IPS-15b (cell line): ENCODE data around the gene NPBWR2.
"Not testable (repeated sequence)": the region's sequence is repeated elsewhere in the genome, so short reads cannot be mapped to it uniquely, and the experiment has no call there.

Experiments
- H3K27me3 ChIP-seq: one replicate; pipeline ENCODE4 v1.6.1; 2013; ENCODE audit warnings: low read length; ENCODE audit not compliant: control insufficient read depth, insufficient read depth
- H3K36me3 ChIP-seq: one replicate; pipeline ENCODE4 v1.6.1; 2013; ENCODE audit warnings: low read length; ENCODE audit not compliant: control insufficient read depth, insufficient read depth
- H3K4me1 ChIP-seq: one replicate; pipeline ENCODE4 v1.6.1; 2013; ENCODE audit warnings: mild to moderate bottlenecking, low read length; ENCODE audit not compliant: control insufficient read depth, insufficient read depth
- H3K4me3 ChIP-seq: one replicate; pipeline ENCODE4 v1.5.1; 2013; ENCODE audit warnings: low read depth, low read length
- H3K9ac ChIP-seq: one replicate; pipeline ENCODE4 v1.6.1; 2013; ENCODE audit warnings: low read depth, mild to moderate bottlenecking, low read length
- H3K9me3 ChIP-seq: one replicate; pipeline ENCODE4 v1.6.1; 2013; ENCODE audit warnings: mild to moderate bottlenecking, low read length; ENCODE audit not compliant: control insufficient read depth, insufficient read depth

The NPBWR2 gene

DNA sequence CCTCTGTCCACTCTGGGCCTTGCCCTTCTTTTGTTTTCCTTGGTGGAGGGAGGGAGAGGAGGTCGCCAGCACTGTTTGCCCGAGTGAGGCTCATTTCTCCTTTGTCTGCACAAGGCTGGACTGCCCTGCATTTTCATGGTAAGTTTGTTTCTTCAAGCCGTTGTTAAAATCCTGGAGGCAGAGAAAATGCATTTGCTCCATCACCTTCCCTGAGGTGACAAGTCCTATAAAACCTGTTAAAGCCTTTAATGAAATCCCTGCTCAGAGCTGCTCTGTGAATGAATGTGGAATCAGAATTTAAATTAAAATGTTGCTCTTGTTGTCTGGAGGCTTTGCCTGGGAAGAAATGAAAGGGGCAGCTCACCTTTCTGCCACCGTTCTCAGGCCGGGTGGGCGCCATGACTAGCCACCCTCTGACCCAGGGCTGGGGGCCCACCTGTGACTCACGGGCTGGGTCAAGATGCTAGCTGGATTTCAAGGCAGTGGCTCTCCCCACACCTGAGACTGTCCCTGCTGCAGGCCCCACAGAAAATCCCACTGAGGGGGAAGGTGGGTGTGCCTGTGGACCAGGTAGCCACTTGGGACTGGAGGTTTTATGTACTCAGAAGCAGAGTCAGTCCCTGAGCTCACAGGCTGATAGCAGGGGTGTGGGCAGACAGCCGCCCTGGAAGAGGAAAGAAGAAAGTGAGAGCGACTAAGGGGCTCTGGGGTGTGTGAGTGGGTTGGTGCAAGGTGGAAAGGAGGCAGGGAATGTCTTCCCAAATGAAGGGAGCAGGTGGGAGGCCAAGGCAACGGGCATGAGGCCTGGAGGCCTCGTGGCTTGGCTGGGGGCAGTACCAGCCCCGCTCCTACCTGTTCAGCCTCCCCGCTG is 32.9 kb upstream of the NPBWR2 start:
- Histone ChIP-seq H3K27me3 (no peaks in the 10 kb centered on the region), H3K4me3 (no peak overlapping the region), H3K4me1 (peaks cover 2% of the 10 kb centered on the region)

DNA sequence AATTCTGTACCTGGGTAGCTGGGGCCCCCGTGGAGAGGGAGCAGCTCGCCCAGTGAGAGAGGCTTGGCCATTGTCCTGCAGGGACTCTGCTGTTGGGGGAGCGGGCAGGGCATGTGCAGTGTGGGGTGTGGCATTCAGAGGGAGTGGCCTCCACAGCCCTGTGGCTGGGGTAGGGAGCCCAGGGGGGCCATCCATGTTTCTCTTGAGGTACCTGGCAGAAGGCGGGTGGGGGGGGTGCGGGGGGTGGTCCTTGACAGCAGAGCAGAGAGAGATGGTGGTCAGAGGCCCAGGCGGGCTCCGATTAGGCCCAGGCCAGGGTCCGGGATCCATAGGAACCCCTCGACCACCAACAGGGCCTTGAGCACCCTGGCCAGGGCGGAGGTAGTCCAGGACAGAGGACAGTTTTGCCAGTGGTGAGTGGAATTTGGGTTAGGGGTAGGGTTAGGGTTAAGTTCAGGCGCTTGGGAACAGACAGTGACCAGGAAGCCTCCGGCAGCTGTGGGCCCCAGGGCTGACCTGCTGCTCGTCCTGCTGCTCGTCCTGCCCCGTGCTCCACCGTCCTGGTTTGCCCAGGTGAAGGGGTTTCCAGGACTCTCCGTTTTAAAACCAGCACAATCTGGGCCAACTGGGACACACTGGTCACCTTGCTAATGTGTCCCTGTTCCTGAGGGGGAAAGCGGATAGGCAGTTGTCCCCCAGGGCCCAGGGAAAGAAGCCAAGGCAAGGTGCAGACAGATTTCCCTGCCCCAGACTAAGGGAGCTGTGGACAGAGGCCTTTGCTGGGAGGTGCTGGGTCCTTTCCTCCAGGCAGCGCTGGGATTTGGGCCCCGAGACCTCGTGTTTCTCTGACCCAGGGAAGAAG is 32.1 kb upstream of the NPBWR2 start:
- Histone ChIP-seq H3K27me3 (no peaks in the 10 kb centered on the region), H3K4me1 (peaks cover 2% of the 10 kb centered on the region), H3K36me3 (no peaks in the 10 kb centered on the region), H3K9ac (no peak overlapping the region), H3K9me3 (peaks cover 2% of the 10 kb centered on the region), H3K4me3 (no peak overlapping the region)

More for the DNA sequence above, 32.9 kb upstream of the NPBWR2 start:
- peaks cover 7% of the 10 kb centered on the region for H3K9me3 ChIP-seq
- no peaks in the 10 kb centered on the region for H3K36me3 ChIP-seq
- H3K9ac ChIP-seq: no peak overlapping the region

- Histone ChIP-seq H3K9ac (no peak overlapping the region), H3K36me3 (no peaks in the 10 kb centered on the region), H3K9me3 (no peaks in the 10 kb centered on the region), H3K4me3 (no peak overlapping the region), H3K27me3 (no peaks in the 10 kb centered on the region), H3K4me1 (peaks cover 2% of the 10 kb centered on the region)
Measured at GRCh38 chr20:64138276-64138815, 31.0 kb upstream of the NPBWR2 start.

GRCh38 chr20:64137598-64138031 is 30.2 kb upstream of the NPBWR2 start:
- Histone ChIP-seq H3K4me1 (peaks cover 2% of the 10 kb centered on the region), H3K27me3 (no peaks in the 10 kb centered on the region), H3K36me3 (no peaks in the 10 kb centered on the region), H3K9ac (no peak overlapping the region), H3K9me3 (no peaks in the 10 kb centered on the region), H3K4me3 (no peak overlapping the region)

DNA sequence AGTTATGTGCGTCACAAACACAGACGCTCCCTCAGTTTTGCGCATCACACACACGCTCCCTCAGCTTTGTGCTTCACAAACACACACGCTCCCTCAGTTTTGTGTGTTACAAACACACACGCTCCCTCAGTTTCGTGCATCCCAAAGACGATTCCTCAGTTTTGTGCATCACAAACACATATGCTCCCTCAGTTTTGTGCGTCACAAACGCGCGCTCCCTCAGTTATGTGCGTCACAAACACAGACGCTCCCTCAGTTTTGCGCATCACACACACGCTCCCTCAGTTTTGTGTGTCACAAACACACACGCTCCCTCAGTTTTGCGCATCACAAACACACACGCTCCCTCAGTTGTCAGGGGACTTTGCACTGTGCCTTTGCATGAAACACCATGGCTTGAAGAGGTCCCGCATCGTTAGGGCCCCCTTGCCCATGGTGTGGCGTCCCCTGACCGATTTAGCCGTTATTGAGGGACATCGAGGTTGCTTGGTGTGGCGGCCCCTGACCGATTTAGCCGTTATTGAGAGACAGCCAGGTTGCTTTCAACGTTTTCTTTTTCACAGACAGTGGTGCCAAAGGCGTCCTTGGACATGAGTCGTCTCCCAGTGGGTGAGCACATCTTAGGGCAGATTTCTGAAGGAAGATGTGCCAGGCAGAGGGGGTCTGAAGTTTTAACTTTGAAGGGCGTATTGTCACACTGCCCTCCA is 28.8 kb upstream of the NPBWR2 start:
- peaks cover 2% of the 10 kb centered on the region for H3K4me1 ChIP-seq
- H3K9ac ChIP-seq: no peak overlapping the region
- H3K4me3 ChIP-seq: no peak overlapping the region
- no peaks in the 10 kb centered on the region for H3K9me3 ChIP-seq
- no peaks in the 10 kb centered on the region for H3K36me3 ChIP-seq
- H3K27me3 ChIP-seq: no peaks in the 10 kb centered on the region

DNA sequence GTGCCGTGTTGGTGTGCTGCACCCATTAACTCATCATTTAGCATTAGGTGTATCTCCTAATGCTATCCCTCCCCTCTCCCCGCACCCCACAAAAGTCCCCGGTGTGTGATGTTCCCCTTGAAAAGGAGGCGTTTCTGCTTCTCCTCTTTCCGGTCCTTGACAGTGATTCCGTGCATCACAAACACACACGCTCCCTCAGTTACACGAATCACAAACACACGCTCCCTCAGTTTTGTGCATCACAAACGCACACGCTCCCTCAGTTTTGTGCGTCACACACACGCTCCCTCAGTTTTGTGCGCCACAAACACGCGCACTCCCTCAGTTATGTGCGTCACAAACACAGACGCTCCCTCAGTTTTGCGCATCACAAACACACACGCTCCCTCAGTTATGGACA is 27.4 kb upstream of the NPBWR2 start:
- not testable (repeated sequence) for H3K9me3 ChIP-seq, H3K27me3 ChIP-seq, H3K36me3 ChIP-seq

GRCh38 chr20:64133951-64134407 is 26.6 kb upstream of the NPBWR2 start:
- Histone ChIP-seq H3K4me3 (no peak overlapping the region), H3K9me3 (no peaks in the 10 kb centered on the region), H3K36me3 (no peaks in the 10 kb centered on the region), H3K27me3 (no peaks in the 10 kb centered on the region), H3K9ac (no peak overlapping the region), H3K4me1 (no peaks in the 10 kb centered on the region)

More for the DNA sequence above, 27.4 kb upstream of the NPBWR2 start:
- H3K4me3 ChIP-seq, H3K9ac ChIP-seq, H3K4me1 ChIP-seq: not testable (repeated sequence)

- Histone ChIP-seq H3K4me3 (no peak overlapping the region), H3K36me3 (no peaks in the 10 kb centered on the region), H3K9ac (no peak overlapping the region), H3K4me1 (no peaks in the 10 kb centered on the region), H3K27me3 (no peaks in the 10 kb centered on the region), H3K9me3 (no peaks in the 10 kb centered on the region)
Measured at GRCh38 chr20:64131406-64131805, 24.0 kb upstream of the NPBWR2 start.

GRCh38 chr20:64130876-64131275 is 23.5 kb upstream of the NPBWR2 start:
- no peak overlapping the region for H3K4me3 ChIP-seq
- H3K36me3 ChIP-seq: no peaks in the 10 kb centered on the region
- no peaks in the 10 kb centered on the region for H3K4me1 ChIP-seq
- H3K27me3 ChIP-seq: no peaks in the 10 kb centered on the region
- no peak overlapping the region for H3K9ac ChIP-seq
- H3K9me3 ChIP-seq: no peaks in the 10 kb centered on the region

GRCh38 chr20:64130271-64130670 is 22.9 kb upstream of the NPBWR2 start:
- no peaks in the 10 kb centered on the region for H3K4me1 ChIP-seq
- H3K9me3 ChIP-seq: no peaks in the 10 kb centered on the region
- no peaks in the 10 kb centered on the region for H3K36me3 ChIP-seq
- no peak overlapping the region for H3K4me3 ChIP-seq
- H3K9ac ChIP-seq: no peak overlapping the region
- H3K27me3 ChIP-seq: no peaks in the 10 kb centered on the region

- Histone ChIP-seq H3K36me3 (no peaks in the 10 kb centered on the region), H3K9me3 (no peaks in the 10 kb centered on the region), H3K9ac (no peak overlapping the region), H3K27me3 (no peaks in the 10 kb centered on the region), H3K4me3 (no peak overlapping the region), H3K4me1 (no peaks in the 10 kb centered on the region)
Measured at GRCh38 chr20:64129146-64129782, 21.9 kb upstream of the NPBWR2 start.
